B cell (primary cell): ENCODE data around the gene SUGCT.

ENCODE experiments used
- CTCF ChIP-seq: fragments of 200-600 bp; IDR thresholded peaks from one replicate; pipeline ENCODE4 v1.8.0; 2022; ENCODE audit warnings: antibody characterized with exemption, mild to moderate bottlenecking
- EZH2 ChIP-seq: IDR thresholded peaks from 2 replicates; pipeline ENCODE4 v1.6.1; 2012; ENCODE audit warnings: borderline replicate concordance, low read depth, mild to moderate bottlenecking, moderate library complexity, low read length; ENCODE audit not compliant: insufficient read depth, poor library complexity, severe bottlenecking

- TF ChIP-seq CTCF (no peak), EZH2 (no peak)
Measured at GRCh38 chr7:40859076-40859475, 724.3 kb downstream of the SUGCT start.
